ENCODE results near the gene FAM217B. TPM values are rescaled to one million over a fixed set of nuclear protein-coding genes. Genes with fewer than 3 reads are reported as not detected.

Gene FAM217B
- polyA plus RNA-seq, 4 donors = 21.3 to 23.9 (median 22.3) TPM

- no peak for DNase-seq (ENCODE audit: low read depth in 4 of 4, low spot score in 2 of 4)
Observed at GRCh38 chr20:59972037-59972801, 32.0 kb downstream of the FAM217B start.

- DNase-seq (ENCODE audit: low read depth in 4 of 4, low spot score in 2 of 4) = peak in 2 of 4 donors; percentile 22 to 56
Observed at GRCh38 chr20:59976156-59976782, 36.1 kb downstream of the FAM217B start.

- DNase-seq (ENCODE audit: low read depth in 4 of 4, low spot score in 2 of 4) = no peak
Observed at GRCh38 chr20:59977086-59977485, 36.9 kb downstream of the FAM217B start.

GRCh38 chr20:59983076-59983475, 42.9 kb downstream of the FAM217B start:
- no peak for DNase-seq (ENCODE audit: low read depth in 4 of 4, low spot score in 2 of 4)

DNA sequence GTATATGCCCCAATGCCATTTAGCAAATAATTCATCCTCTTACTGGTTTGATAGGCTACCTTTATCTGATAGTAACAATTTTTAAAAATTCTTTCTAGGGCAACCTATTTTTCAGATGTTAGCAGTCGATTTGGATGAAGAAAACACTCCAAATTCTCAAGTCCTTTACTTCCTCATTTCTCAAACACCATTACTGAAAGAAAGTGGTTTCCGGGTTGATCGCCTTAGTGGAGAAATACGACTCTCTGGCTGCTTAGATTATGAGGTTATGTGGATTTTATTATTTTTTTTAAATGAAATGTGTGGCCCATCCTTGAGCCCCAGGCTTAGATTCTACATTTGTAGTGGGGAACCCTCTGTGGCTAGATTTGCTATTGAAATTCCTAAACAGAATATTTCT, 44.4 kb downstream of the FAM217B start:
- no peak for DNase-seq (ENCODE audit: low read depth in 4 of 4, low spot score in 2 of 4)

GRCh38 chr20:59985164-59985563, 45.0 kb downstream of the FAM217B start:
- DNase-seq (ENCODE audit: low read depth in 4 of 4, low spot score in 2 of 4) = no peak

DNA sequence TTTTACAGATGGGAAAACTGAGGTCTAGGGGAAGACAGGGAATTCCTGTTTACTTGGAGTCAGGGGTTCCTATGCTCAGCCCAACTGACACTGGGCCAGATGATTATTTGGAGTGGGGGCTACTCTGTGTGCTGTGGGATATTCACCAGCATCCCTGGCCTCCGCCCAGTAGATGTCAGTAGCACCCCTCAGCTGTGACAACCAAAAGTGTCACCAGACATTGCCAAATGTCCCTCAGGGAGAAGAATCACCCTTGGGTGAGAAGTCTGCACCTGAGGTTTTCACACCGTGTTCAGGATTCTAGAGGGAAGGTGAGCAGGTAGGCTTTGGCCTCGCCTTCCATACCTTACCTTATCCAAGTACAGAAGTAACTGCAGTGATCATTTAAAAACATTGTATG, 45.7 kb downstream of the FAM217B start:
- no peak for DNase-seq (ENCODE audit: low read depth in 4 of 4, low spot score in 2 of 4)

DNA sequence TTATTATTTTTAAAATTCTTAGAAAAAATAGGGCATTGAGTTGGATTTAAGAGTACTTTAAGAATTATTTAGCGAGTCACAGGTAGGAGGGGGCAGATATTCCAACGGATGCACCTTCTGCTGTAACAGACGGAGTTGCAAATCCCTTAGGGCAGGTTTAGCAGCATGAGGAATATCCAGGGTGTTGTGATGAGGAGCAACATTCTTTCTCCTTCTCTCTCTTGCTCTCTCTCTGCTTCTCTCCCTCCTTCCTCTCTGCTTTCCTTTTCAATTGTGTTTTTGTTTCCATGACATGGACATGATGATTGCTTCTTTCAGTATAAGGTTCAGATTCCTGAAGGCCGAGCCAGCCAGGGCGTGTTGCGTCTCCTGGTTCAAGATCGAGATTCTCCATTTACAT, 46.9 kb downstream of the FAM217B start:
- DNase-seq (ENCODE audit: low read depth in 4 of 4, low spot score in 2 of 4) = no peak

DNA sequence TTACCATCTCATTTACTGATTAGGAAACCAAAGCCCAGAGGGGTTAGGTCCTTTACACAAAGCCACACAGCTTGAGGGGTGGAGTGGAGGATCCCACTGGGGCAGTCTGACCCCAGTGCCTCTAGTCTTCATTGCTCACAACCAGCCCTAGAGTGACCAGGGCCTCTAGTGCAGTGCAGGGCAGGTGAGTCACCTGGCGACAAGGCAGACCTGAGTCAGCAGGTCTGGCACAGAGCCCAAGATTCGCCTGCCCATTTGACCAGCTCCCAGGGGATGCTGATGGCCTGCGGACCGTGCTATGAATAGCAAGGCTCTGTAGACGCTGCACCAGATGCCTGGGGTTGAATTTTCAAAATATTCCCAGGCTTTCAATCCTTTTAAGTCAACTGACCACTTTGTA, 48.0 kb downstream of the FAM217B start:
- no peak for DNase-seq (ENCODE audit: low read depth in 4 of 4, low spot score in 2 of 4)

GRCh38 chr20:59992526-59993084, 52.4 kb downstream of the FAM217B start:
- no peak for DNase-seq (ENCODE audit: low read depth in 4 of 4, low spot score in 2 of 4)

DNA sequence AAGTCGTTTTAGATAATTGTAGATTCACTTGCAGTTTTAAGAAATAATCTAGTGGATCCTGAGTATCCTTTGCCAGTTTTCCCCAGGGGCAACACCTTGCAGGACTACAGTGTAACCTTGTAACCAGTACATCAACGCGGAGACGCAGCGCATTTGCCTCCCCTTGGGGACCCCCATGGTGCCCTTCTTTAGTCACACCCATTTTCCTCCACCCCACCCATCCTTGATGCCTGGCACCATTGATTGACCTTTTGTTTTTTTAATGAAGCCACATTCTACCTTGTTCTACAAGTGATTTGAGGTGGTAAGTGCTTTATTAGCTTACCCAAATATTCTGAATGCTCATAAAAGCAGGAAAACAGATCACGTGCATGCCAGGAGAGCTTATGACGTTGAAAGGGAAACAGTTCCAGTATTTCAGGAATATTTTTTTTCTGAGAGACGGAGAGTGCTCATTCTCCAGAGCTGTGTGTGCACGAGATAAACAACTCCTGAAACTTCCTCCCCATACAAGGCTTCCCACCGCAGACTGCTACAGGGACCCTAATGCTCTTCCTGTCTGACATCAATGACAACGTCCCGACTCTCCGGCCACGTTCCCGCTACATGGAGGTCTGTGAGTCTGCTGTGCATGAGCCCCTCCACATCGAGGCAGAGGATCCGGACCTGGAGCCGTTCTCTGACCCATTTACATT, 53.7 kb downstream of the FAM217B start:
- no peak for DNase-seq (ENCODE audit: low read depth in 4 of 4, low spot score in 2 of 4)

- no peak for DNase-seq (ENCODE audit: low read depth in 4 of 4, low spot score in 2 of 4)
Observed at GRCh38 chr20:59994697-59995122, 54.5 kb downstream of the FAM217B start.

- DNase-seq (ENCODE audit: low read depth in 4 of 4, low spot score in 2 of 4) = no peak
Observed at GRCh38 chr20:59996108-59996507, 55.9 kb downstream of the FAM217B start.

DNA sequence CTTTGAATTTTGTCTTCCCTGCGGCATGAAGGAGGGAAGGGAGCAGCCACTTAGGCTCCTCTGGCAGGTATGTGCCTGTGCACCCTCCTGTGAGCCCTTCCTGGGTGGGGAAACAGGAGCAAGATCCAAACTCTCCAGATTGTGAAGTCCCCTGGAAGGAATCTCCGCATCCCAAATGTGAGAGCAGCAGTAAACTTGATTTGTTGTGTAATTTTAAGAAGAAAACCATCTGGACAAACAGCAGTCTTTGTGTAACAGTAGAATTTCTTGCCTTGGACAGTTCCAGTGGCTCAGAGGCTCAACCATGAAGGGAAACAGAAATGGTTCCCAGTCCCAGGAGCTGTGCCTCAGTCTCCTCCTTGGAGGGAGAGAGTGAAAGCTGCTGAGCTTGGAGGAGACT, 57.7 kb downstream of the FAM217B start:
- no peak for DNase-seq (ENCODE audit: low read depth in 4 of 4, low spot score in 2 of 4)

Other genes with a start within 250 kb of the FAM217B start
- gene SYCP2, start 6.8 kb upstream of the FAM217B start, polyA plus RNA-seq (ENCODE audit: insufficient read length in 4 of 4) = 10 to 100 TPM in 1 of 4 donors, 1 to 10 TPM in 3; 5.2 to 11.3 (median 7.8) TPM
- 1 to 10 TPM; 5.4 to 7.0 (median 6.1) TPM for gene PPP1R3D, start 84 bp upstream of the FAM217B start, polyA plus RNA-seq (ENCODE audit: insufficient read length in 4 of 4)
- gene CDH26, start 18.0 kb downstream of the FAM217B start, polyA plus RNA-seq (ENCODE audit: insufficient read length in 4 of 4) = 1 to 10 TPM in 2 of 4 donors, under 1 TPM in 2; 0.27 to 1.7 (median 1.0) TPM